HepG2 (cell line): ENCODE data around the gene PLPPR3.

Experiments used
- EZH2 ChIP-seq: conservative IDR thresholded peaks from 2 replicates; pipeline ENCODE4 v1.6.1; 2012; ENCODE audit warnings: mild to moderate bottlenecking, low read depth, low read length, moderate library complexity
- IRX3 ChIP-seq: sonication (generic); formaldehyde crosslinking; IDR thresholded peaks from 2 replicates; pipeline ENCODE4 v1.8.1; 2023; ENCODE audit warnings: mild to moderate bottlenecking, low read depth, missing genetic modification reagents, borderline replicate concordance
- KLF9 ChIP-seq: IDR thresholded peaks from 2 replicates; pipeline ENCODE4 v1.6.1; 2016; ENCODE audit warnings: low read depth
- NR3C1 ChIP-seq: sonication (generic); formaldehyde crosslinking; IDR thresholded peaks from 2 replicates; pipeline ENCODE4 v1.4.0; 2020; ENCODE audit warnings: missing genetic modification reagents
- RBFOX2 ChIP-seq: fragments of 200-400 bp; formaldehyde crosslinking; IDR thresholded peaks from 2 replicates; pipeline ENCODE4 v1.6.1; 2017; ENCODE audit warnings: low read depth, mild to moderate bottlenecking, low read length
- RNF2 ChIP-seq: fragments of 450-650 bp; conservative IDR thresholded peaks from 2 replicates; pipeline ENCODE4 v1.6.1; 2016; ENCODE audit warnings: low read depth
- SRSF1 ChIP-seq: fragments of 200-400 bp; formaldehyde crosslinking; optimal IDR thresholded peaks from 2 replicates; pipeline ENCODE3; 2017; ENCODE audit warnings: mild to moderate bottlenecking, low read depth, low read length, moderate library complexity
- STAT5B ChIP-seq: sonication (generic); formaldehyde crosslinking; IDR thresholded peaks from 2 replicates; pipeline ENCODE4 v1.4.0; 2020; ENCODE audit warnings: missing genetic modification reagents
- ZNF224 ChIP-seq: sonication (generic); formaldehyde crosslinking; IDR thresholded peaks from 2 replicates; pipeline ENCODE4 v1.5.0; 2020; ENCODE audit warnings: mild to moderate bottlenecking, missing genetic modification reagents
- TF ChIP-seq, protein P1 (sequence below): IDR thresholded peaks from 2 replicates; pipeline ENCODE4 v1.6.1; 2012; ENCODE audit warnings: inconsistent platforms
- TF ChIP-seq, protein P2 (sequence below): sonication (generic); formaldehyde crosslinking; IDR thresholded peaks from 2 replicates; pipeline ENCODE4 v1.4.0; 2020; ENCODE audit warnings: missing genetic modification reagents
- TF ChIP-seq, protein P3 (sequence below): sonication (generic); formaldehyde crosslinking; conservative IDR thresholded peaks from 2 replicates; pipeline ENCODE4 v1.8.1; 2023; ENCODE audit warnings: missing genetic modification reagents
- TF ChIP-seq, protein P4 (sequence below): sonication (generic); formaldehyde crosslinking; IDR thresholded peaks from 2 replicates; pipeline ENCODE4 v1.8.1; 2022; ENCODE audit warnings: low read depth, mild to moderate bottlenecking, missing genetic modification reagents

DNA sequence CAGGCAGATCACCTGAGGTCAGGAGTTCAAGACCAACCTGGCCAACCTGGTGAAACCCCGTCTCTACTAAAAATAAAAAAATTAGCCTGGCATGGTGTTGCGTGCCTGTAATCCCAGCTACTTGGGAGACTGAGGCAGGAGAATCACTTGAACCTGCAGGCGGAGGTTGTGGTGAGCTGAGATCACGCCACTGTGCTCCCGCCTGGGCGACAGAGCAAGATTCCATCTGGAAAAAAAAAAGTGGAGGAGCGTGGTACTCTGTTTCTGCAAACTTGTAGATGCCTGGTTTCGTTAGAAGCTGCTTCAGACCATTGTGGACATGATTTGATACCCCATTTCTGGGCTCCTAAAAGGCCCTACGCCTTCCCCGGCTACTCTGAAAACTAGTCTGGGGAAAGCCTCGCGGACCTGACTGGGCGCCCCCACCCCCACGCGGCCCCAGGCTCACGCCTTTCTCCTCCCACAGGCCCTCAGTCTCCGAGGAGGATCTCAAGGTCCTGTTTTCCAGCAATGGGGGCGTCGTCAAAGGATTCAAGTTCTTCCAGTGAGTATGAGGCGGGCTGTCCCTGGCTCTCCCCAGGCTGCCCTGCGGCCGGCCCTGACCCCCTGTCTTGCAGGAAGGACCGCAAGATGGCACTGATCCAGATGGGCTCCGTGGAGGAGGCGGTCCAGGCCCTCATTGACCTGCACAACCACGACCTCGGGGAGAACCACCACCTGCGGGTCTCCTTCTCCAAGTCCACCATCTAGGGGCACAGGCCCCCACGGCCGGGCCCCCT is 11.5 kb downstream of the PLPPR3 start:
- TF ChIP-seq RBFOX2: no peak; the same call in 1 of the 2 replicates
- TF ChIP-seq IRX3 (CRISPR knock-in tag): no peak
- TF ChIP-seq, protein P1, sequence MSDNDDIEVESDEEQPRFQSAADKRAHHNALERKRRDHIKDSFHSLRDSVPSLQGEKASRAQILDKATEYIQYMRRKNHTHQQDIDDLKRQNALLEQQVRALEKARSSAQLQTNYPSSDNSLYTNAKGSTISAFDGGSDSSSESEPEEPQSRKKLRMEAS: no peak
- TF ChIP-seq EZH2: no peak
- TF ChIP-seq, protein P2, sequence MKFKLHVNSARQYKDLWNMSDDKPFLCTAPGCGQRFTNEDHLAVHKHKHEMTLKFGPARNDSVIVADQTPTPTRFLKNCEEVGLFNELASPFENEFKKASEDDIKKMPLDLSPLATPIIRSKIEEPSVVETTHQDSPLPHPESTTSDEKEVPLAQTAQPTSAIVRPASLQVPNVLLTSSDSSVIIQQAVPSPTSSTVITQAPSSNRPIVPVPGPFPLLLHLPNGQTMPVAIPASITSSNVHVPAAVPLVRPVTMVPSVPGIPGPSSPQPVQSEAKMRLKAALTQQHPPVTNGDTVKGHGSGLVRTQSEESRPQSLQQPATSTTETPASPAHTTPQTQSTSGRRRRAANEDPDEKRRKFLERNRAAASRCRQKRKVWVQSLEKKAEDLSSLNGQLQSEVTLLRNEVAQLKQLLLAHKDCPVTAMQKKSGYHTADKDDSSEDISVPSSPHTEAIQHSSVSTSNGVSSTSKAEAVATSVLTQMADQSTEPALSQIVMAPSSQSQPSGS (CRISPR knock-in tag): no peak
- TF ChIP-seq, protein P3, sequence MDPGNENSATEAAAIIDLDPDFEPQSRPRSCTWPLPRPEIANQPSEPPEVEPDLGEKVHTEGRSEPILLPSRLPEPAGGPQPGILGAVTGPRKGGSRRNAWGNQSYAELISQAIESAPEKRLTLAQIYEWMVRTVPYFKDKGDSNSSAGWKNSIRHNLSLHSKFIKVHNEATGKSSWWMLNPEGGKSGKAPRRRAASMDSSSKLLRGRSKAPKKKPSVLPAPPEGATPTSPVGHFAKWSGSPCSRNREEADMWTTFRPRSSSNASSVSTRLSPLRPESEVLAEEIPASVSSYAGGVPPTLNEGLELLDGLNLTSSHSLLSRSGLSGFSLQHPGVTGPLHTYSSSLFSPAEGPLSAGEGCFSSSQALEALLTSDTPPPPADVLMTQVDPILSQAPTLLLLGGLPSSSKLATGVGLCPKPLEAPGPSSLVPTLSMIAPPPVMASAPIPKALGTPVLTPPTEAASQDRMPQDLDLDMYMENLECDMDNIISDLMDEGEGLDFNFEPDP: no peak
- no peak for TF ChIP-seq RNF2
- TF ChIP-seq ZNF224 (CRISPR knock-in tag): no peak
- TF ChIP-seq NR3C1 (CRISPR knock-in tag): no peak
- no peak for TF ChIP-seq SRSF1
- no peak for TF ChIP-seq STAT5B (CRISPR knock-in tag)
- TF ChIP-seq, protein P4, sequence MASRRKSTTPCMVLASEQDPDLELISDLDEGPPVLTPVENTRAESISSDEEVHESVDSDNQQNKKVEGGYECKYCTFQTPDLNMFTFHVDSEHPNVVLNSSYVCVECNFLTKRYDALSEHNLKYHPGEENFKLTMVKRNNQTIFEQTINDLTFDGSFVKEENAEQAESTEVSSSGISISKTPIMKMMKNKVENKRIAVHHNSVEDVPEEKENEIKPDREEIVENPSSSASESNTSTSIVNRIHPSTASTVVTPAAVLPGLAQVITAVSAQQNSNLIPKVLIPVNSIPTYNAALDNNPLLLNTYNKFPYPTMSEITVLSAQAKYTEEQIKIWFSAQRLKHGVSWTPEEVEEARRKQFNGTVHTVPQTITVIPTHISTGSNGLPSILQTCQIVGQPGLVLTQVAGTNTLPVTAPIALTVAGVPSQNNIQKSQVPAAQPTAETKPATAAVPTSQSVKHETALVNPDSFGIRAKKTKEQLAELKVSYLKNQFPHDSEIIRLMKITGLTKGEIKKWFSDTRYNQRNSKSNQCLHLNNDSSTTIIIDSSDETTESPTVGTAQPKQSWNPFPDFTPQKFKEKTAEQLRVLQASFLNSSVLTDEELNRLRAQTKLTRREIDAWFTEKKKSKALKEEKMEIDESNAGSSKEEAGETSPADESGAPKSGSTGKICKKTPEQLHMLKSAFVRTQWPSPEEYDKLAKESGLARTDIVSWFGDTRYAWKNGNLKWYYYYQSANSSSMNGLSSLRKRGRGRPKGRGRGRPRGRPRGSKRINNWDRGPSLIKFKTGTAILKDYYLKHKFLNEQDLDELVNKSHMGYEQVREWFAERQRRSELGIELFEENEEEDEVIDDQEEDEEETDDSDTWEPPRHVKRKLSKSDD (CRISPR knock-in tag): no peak
- TF ChIP-seq KLF9 (CRISPR knock-in tag): no peak
